H1 (cell line): ENCODE data around the gene PCID2. TPM values are rescaled to one million over a fixed set of nuclear protein-coding genes. Genes with fewer than 3 reads are reported as not detected.
A peak's percentile ranks its signal among the peaks of the same experiment; 100 is the strongest.

Experiments
- CTCF ChIA-PET: fragments of 300-600 bp; sonication (Branson Sonifier 250); formaldehyde crosslinking; loops from one replicate; lab custom pipeline; 2021; ENCODE audit not compliant: partially characterized antibody; lab: Charles Lee
- POLR2A ChIA-PET: fragments of 300-600 bp; sonication (Branson Sonifier 250); formaldehyde crosslinking; loops from one replicate; lab custom pipeline; 2021; ENCODE audit warnings: inconsistent platforms; ENCODE audit not compliant: partially characterized antibody; lab: Charles Lee
- DNase-seq, 2 experiments: peaks; one replicate each; pipeline versions ENCODE4 v3.0.0 to v3.0.0-alpha.2; 2010 to 2022; ENCODE audit warnings: low spot score in 2 of 2, low read depth in 1 of 2, mixed read lengths in 1 of 2
- FAIRE-seq: peaks from 2 replicates; lab custom pipeline; 2011; peaks lifted over from hg19 to GRCh38; lab: Jason Lieb, UNC
- H2AFZ ChIP-seq: 2 replicates; pipeline ENCODE4 v1.8.1; 2012; ENCODE audit warnings: low read length, inconsistent platforms
- H2AK5ac ChIP-seq: 2 replicates; pipeline ENCODE4 v1.6.1; 2013; ENCODE audit warnings: low read depth, low read length
- H2BK120ac ChIP-seq: replicated peaks from 2 replicates; pipeline ENCODE3; 2013; ENCODE audit warnings: low read depth, low read length, inconsistent platforms
- H2BK12ac ChIP-seq: 2 replicates; pipeline ENCODE4 v1.6.1; 2013; ENCODE audit warnings: low read depth, low read length
- H2BK15ac ChIP-seq: 2 replicates; pipeline ENCODE4 v1.6.1; 2013; ENCODE audit warnings: low read length
- H2BK20ac ChIP-seq: 2 replicates; pipeline ENCODE4 v1.6.1; 2013; ENCODE audit warnings: low read length
- H2BK5ac ChIP-seq: 2 replicates; pipeline ENCODE4 v1.6.1; 2013; ENCODE audit warnings: low read depth, low read length
- H3K14ac ChIP-seq: 2 replicates; pipeline ENCODE4 v1.6.1; 2013; ENCODE audit warnings: inconsistent platforms; ENCODE audit not compliant: insufficient read length
- H3K18ac ChIP-seq: 2 replicates; pipeline ENCODE4 v1.6.1; 2013; ENCODE audit warnings: low read length; ENCODE audit errors: extremely low read depth
- H3K23ac ChIP-seq: 2 replicates; pipeline ENCODE4 v1.6.1; 2013; ENCODE audit warnings: inconsistent platforms; ENCODE audit not compliant: insufficient read length
- H3K23me2 ChIP-seq: 2 replicates; pipeline ENCODE4 v1.6.1; 2013; ENCODE audit warnings: low read depth, low read length
- H3K27ac ChIP-seq: 2 replicates; pipeline ENCODE4 v1.6.1; 2011; ENCODE audit warnings: low read depth, low read length, inconsistent platforms
- H3K27me3 ChIP-seq, 4 experiments: replicated peaks in 1 of 4; 1 replicate in 1 of 4; 2 replicates in 3 of 4; pipeline versions ENCODE4 v1.6.1 to v1.8.1; 2011 to 2013; ENCODE audit warnings: low read length in 3 of 4, mild to moderate bottlenecking in 3 of 4, inconsistent platforms in 2 of 4, mixed read lengths in 2 of 4, moderate library complexity in 1 of 4; ENCODE audit not compliant: control insufficient read depth in 3 of 4, insufficient read depth in 3 of 4; ENCODE audit errors: extremely low read depth in 1 of 4
- H3K36me3 ChIP-seq, 4 experiments: 2 replicates each; pipeline versions ENCODE4 v1.6.1 to v1.8.1; 2011 to 2013; ENCODE audit warnings: mild to moderate bottlenecking in 4 of 4, low read length in 3 of 4, moderate library complexity in 2 of 4, control low read depth in 1 of 4, inconsistent platforms in 1 of 4; ENCODE audit not compliant: insufficient read depth in 4 of 4, control insufficient read depth in 2 of 4
- H3K4ac ChIP-seq: replicated peaks from 2 replicates; pipeline ENCODE3; 2013; ENCODE audit warnings: low read length, low read depth, mixed read lengths, inconsistent platforms; ENCODE audit not compliant: insufficient read length
- H3K4me1 ChIP-seq, 4 experiments: replicated peaks in 1 of 4; 1 replicate in 1 of 4; 2 replicates in 3 of 4; pipeline versions ENCODE4 v1.6.1 to v1.8.1; 2011 to 2013; ENCODE audit warnings: low read length in 3 of 4, inconsistent platforms in 2 of 4, mixed read lengths in 1 of 4; ENCODE audit not compliant: insufficient read depth in 4 of 4, control insufficient read depth in 3 of 4
- H3K4me2 ChIP-seq, 2 experiments: 2 replicates each; pipeline versions ENCODE4 v1.6.1 to v1.8.1; 2011 to 2013; ENCODE audit warnings: low read depth in 2 of 2, low read length in 2 of 2, control low read depth in 1 of 2, inconsistent platforms in 1 of 2, mild to moderate bottlenecking in 1 of 2; ENCODE audit not compliant: insufficient read depth in 1 of 2
- H3K4me3 ChIP-seq, 4 experiments: fragments of 200-600, 300-600 bp in 1 of 4; sonication (generic), shearing (Covaris generic), sonication (Bioruptor Twin) in 1 of 4; 2 replicates each; pipeline versions ENCODE4 v1.5.1 to v1.8.1; 2011 to 2016; ENCODE audit warnings: low read length in 4 of 4, low read depth in 3 of 4, control low read depth in 2 of 4, inconsistent platforms in 2 of 4, mild to moderate bottlenecking in 2 of 4, mixed read lengths in 1 of 4, moderate library complexity in 1 of 4; ENCODE audit not compliant: insufficient read depth in 2 of 4; ENCODE audit errors: extremely low read depth in 1 of 4
- H3K56ac ChIP-seq: replicated peaks from 2 replicates; pipeline ENCODE3; 2013; ENCODE audit warnings: low read depth, mild to moderate bottlenecking, mixed read lengths, low read length, inconsistent platforms; ENCODE audit not compliant: insufficient read length
- H3K79me1 ChIP-seq: 2 replicates; pipeline ENCODE4 v1.6.1; 2013; ENCODE audit warnings: low read depth, low read length, control low read depth
- H3K79me2 ChIP-seq, 2 experiments: 2 replicates each; pipeline versions ENCODE4 v1.6.1 to v1.8.1; 2012 to 2013; ENCODE audit warnings: low read length in 2 of 2, mild to moderate bottlenecking in 2 of 2, inconsistent platforms in 1 of 2; ENCODE audit not compliant: insufficient read depth in 2 of 2, control insufficient read depth in 1 of 2
- H3K9ac ChIP-seq, 4 experiments: replicated peaks in 1 of 4; 1 replicate in 1 of 4; 2 replicates in 3 of 4; pipeline versions ENCODE4 v1.6.1 to v1.8.1; 2011 to 2013; ENCODE audit warnings: low read depth in 3 of 4, low read length in 3 of 4, control low read depth in 2 of 4, mild to moderate bottlenecking in 2 of 4, moderate library complexity in 2 of 4, inconsistent platforms in 1 of 4; ENCODE audit errors: extremely low read depth in 1 of 4
- H3K9me3 ChIP-seq, 2 experiments: 2 replicates each; pipeline versions ENCODE4 v1.6.1 to v1.8.1; 2012 to 2013; ENCODE audit warnings: mild to moderate bottlenecking in 2 of 2, moderate library complexity in 2 of 2, control low read depth in 1 of 2, inconsistent platforms in 1 of 2, low read depth in 1 of 2, low read length in 1 of 2, mixed read lengths in 1 of 2; ENCODE audit not compliant: insufficient read depth in 2 of 2
- H4K20me1 ChIP-seq, 2 experiments: replicated peaks in 1 of 2; 2 replicates each; pipeline versions ENCODE3 to v1.8.1; 2011 to 2013; ENCODE audit warnings: inconsistent platforms in 2 of 2, low read length in 2 of 2, mild to moderate bottlenecking in 1 of 2; ENCODE audit not compliant: insufficient read depth in 2 of 2, control insufficient read depth in 1 of 2
- H4K5ac ChIP-seq: 2 replicates; pipeline ENCODE4 v1.6.1; 2013; ENCODE audit warnings: low read length, low read depth, mixed read lengths, inconsistent platforms; ENCODE audit not compliant: insufficient read length
- H4K8ac ChIP-seq: 2 replicates; pipeline ENCODE4 v1.8.0; 2013; ENCODE audit warnings: mild to moderate bottlenecking, moderate library complexity, low read length, inconsistent platforms; ENCODE audit not compliant: insufficient read depth; ENCODE audit errors: extremely low read depth
- H4K91ac ChIP-seq: replicated peaks from 2 replicates; pipeline ENCODE3; 2013; ENCODE audit warnings: low read length, mixed read lengths, inconsistent platforms; ENCODE audit not compliant: insufficient read length
- E2F6 ChIP-seq: IDR thresholded peaks from 2 replicates; pipeline ENCODE4 v1.6.1; 2012; ENCODE audit warnings: inconsistent platforms
- EGR1 ChIP-seq: IDR thresholded peaks from 2 replicates; pipeline ENCODE4 v1.6.1; 2011; ENCODE audit warnings: low read depth, low read length, borderline replicate concordance
- GTF2F1 ChIP-seq: IDR thresholded peaks from 2 replicates; pipeline ENCODE4 v1.6.1; 2012; ENCODE audit warnings: low read depth, low read length, improper control_type of control experiment, borderline replicate concordance
- HDAC2 ChIP-seq, 2 experiments: fragments of 300-600 bp in 1 of 2; sonication (generic) in 1 of 2; IDR thresholded peaks; 2 replicates each; pipeline ENCODE4 v1.6.1; 2011 to 2012; ENCODE audit warnings: low read depth in 2 of 2, low read length in 2 of 2, mild to moderate bottlenecking in 2 of 2, moderate library complexity in 2 of 2, borderline replicate concordance in 1 of 2, inconsistent platforms in 1 of 2
- PHF8 ChIP-seq: fragments of 200-600 bp; sonication (generic); conservative IDR thresholded peaks from 2 replicates; pipeline ENCODE4 v1.7.1; 2012; ENCODE audit warnings: low read depth, mild to moderate bottlenecking, inconsistent platforms, low read length, moderate library complexity
- POLR2AphosphoS5 ChIP-seq: IDR thresholded peaks from 2 replicates; pipeline ENCODE4 v1.6.1; 2011; ENCODE audit warnings: low read depth, low read length
- RBBP5 ChIP-seq: IDR thresholded peaks from 2 replicates; pipeline ENCODE4 v1.7.1; 2012; ENCODE audit warnings: low read depth, mild to moderate bottlenecking, inconsistent platforms, low read length, moderate library complexity, borderline replicate concordance
- SIRT6 ChIP-seq: IDR thresholded peaks from one replicate; pipeline ENCODE4 v1.7.1; 2012; ENCODE audit warnings: low read length, inconsistent platforms
- SP4 ChIP-seq: IDR thresholded peaks from 2 replicates; pipeline ENCODE4 v1.6.1; 2012; ENCODE audit warnings: low read length, inconsistent platforms
- SRF ChIP-seq: IDR thresholded peaks from 2 replicates; pipeline ENCODE4 v1.6.1; 2011; ENCODE audit warnings: mild to moderate bottlenecking, low read depth, low read length, moderate library complexity
- TBP ChIP-seq: IDR thresholded peaks from 2 replicates; pipeline ENCODE4 v1.6.1; 2011; ENCODE audit warnings: low read depth, low read length, improper control_type of control experiment
- TCF12 ChIP-seq: IDR thresholded peaks from 2 replicates; pipeline ENCODE4 v1.6.1; 2011; ENCODE audit warnings: low read depth, mild to moderate bottlenecking, low read length
- USF2 ChIP-seq: IDR thresholded peaks from 2 replicates; pipeline ENCODE4 v1.6.1; 2011; ENCODE audit warnings: low read length, improper control_type of control experiment
- WGBS, 2 experiments: shearing (Covaris generic) in 1 of 2; methylation state at CpG; one replicate each; pipeline versions ENCODE4 v1.1.6 to v1.1.7; 2013 to 2015; ENCODE audit warnings: low lambda C conversion rate in 2 of 2, mixed read lengths in 2 of 2, inconsistent platforms in 1 of 2, low coverage in 1 of 2, missing lambda C conversion rate in 1 of 2; ENCODE audit not compliant: insufficient replicate concordance in 2 of 2, insufficient coverage in 1 of 2, insufficient read length in 1 of 2; ENCODE audit errors: extremely low coverage in 1 of 2, missing lambda C conversion rate in 1 of 2; 5-methylcytosine and 5-hydroxymethylcytosine counted together
- polyA plus RNA-seq, 7 experiments: library from polyadenylated mRNA; depleted of rRNA in 3 of 7; stranded (reverse) in 5 of 7; unstranded in 2 of 7; fragments of >200 nt in 5 of 7; fragments of 200-250 nt in 2 of 7; gene quantifications; 1 replicate in 5 of 7; 2 replicates in 1 of 7; 4 replicates in 1 of 7; pipeline versions ENCODE4 v1.2.1 to v1.2.3, GENCODE V29; 2011 to 2013; ENCODE audit warnings: missing spikeins in 2 of 7, mixed read lengths in 2 of 7
- total RNA-seq: library from RNA; stranded (reverse); fragmentation: NEBNext Ultra II Directional; extraction: Animal tissue kit (Norgen Biotek cat#: 25700); gene quantifications from 2 replicates; pipeline ENCODE4 v1.2.1, GENCODE V29; 2021

PCID2 gene
- total and polyA plus RNA-seq, 2 of the 8 experiments (the other 6 are each of a cell fraction or from before 2014, with no cell fraction given), result 72.4 to 72.8 TPM

- whole genome bisulfite sequencing, 2 experiments, result 84% methylated on average over 3 of the region's 3 CpGs; no CpG with 5 or more reads in 1 of the 2 experiments
- H3K4me2 ChIP-seq, result no peak overlapping the region; a peak in 1 of 4 replicates
- TF ChIP-seq GTF2F1, result no peak
- no peak for TF ChIP-seq RBBP5
- TF ChIP-seq SP4, result no peak
- TF ChIP-seq E2F6, result no peak
- TF ChIP-seq TCF12, result no peak
- no peak for TF ChIP-seq POLR2AphosphoS5
- no peak for TF ChIP-seq SIRT6
- no peak for TF ChIP-seq TBP
- TF ChIP-seq SRF, result no peak
- no peak for TF ChIP-seq USF2
- no peak for TF ChIP-seq HDAC2 (IDR thresholded peaks at IDR 0.05; ENCODE audit: borderline replicate concordance in 1 of 2, low read depth in 2 of 2, low read length in 2 of 2)
- no peak for TF ChIP-seq PHF8
- no peak for TF ChIP-seq EGR1
Observed at GRCh38 chr13:113155201-113155600, 53.3 kb downstream of the PCID2 start.

More at GRCh38 chr13:113155201-113155600, 53.3 kb downstream of the PCID2 start:
- H3K27ac ChIP-seq, result no peak overlapping the region
- H3K23me2 ChIP-seq, result peaks cover 10% of the 10 kb centered on the region
- no peak overlapping the region for H2BK20ac ChIP-seq
- H3K4ac ChIP-seq, result no peak overlapping the region
- CTCF ChIA-PET, result interaction anchor here (0.8 to 1.2 kb wide), 3 partner anchors 16 to 334 kb away, joined by 3 read pairs; no protein-coding TSS in a partner anchor
- POLR2A ChIA-PET, result no interaction called here
- H2BK15ac ChIP-seq, result no peak overlapping the region
- no peaks in the 10 kb centered on the region for H3K79me1 ChIP-seq
- H3K9me3 ChIP-seq, result no peaks in the 10 kb centered on the region
- H4K91ac ChIP-seq, result no peak overlapping the region
- no peak overlapping the region for H3K14ac ChIP-seq
- H3K36me3 ChIP-seq, result no peaks in the 10 kb centered on the region
- no peak overlapping the region for H2AK5ac ChIP-seq
- no peak overlapping the region for H3K9ac ChIP-seq
- H3K23ac ChIP-seq, result no peak overlapping the region
- no peak overlapping the region for H2BK5ac ChIP-seq
- no peak overlapping the region for H3K4me3 ChIP-seq
- H3K27me3 ChIP-seq, result peaks cover 7 to 22% (median 20%) of the 10 kb centered on the region in 4 experiments; a peak in 6 of 7 replicates
- H4K8ac ChIP-seq, result no peak overlapping the region
- H4K20me1 ChIP-seq, result no peaks in the 10 kb centered on the region
- no peak overlapping the region for H4K5ac ChIP-seq
- no peaks in the 10 kb centered on the region for H3K79me2 ChIP-seq
- no peak overlapping the region for H3K18ac ChIP-seq
- no peak overlapping the region for H2AFZ ChIP-seq
- no peak overlapping the region for H3K56ac ChIP-seq
- no peak for FAIRE-seq
- H3K4me1 ChIP-seq, result peaks cover 0 to 24% (median 12%) of the 10 kb centered on the region in 4 experiments; a peak in 6 of 7 replicates
- peak in 1 of 2 experiments; percentile 41 for DNase-seq
- no peak overlapping the region for H2BK120ac ChIP-seq
- no peak overlapping the region for H2BK12ac ChIP-seq
